Caki2 (cell line): ENCODE data around the gene SMIM26. TPM values are rescaled to one million over a fixed set of nuclear protein-coding genes. Genes with fewer than 3 reads are reported as not detected.

Experiments
- total RNA-seq: library from RNA; depleted of rRNA; stranded (reverse); fragments of >200 nt; shearing (Covaris generic); gene quantifications from 2 replicates; pipeline ENCODE4 v1.2.3, GENCODE V29; 2014; ENCODE audit warnings: low replicate concordance; rRNA removed

The SMIM26 gene
- total RNA-seq, 1 experiment from 2014 or later = 161 TPM

Other genes starting within 250 kb of the SMIM26 start
- 2.7 and 5.0 TPM in 2 replicates for gene DZANK1, start 100.4 kb upstream of the SMIM26 start, total RNA-seq
- 4.2 and 7.8 TPM in 2 replicates for gene POLR3F, start 100.0 kb upstream of the SMIM26 start, total RNA-seq
- gene RBBP9, start 70.2 kb upstream of the SMIM26 start, total RNA-seq = 34.0 and 48.8 TPM in 2 replicates
- 71.7 and 74.9 TPM in 2 replicates for gene SEC23B, start 59.5 kb upstream of the SMIM26 start, total RNA-seq
- 208 and 236 TPM in 2 replicates for gene DTD1, start 20.6 kb downstream of the SMIM26 start, total RNA-seq
- not detected in 2 replicates for gene SCP2D1, start 246.4 kb downstream of the SMIM26 start, total RNA-seq